ENCODE results near the gene CHRNA4.

CHRNA4 gene

GRCh38 chr20:63376283-63377250 lies 15.4 kb upstream of the CHRNA4 start:
- DNase-seq, result no peak

- no peak for DNase-seq
Measured at GRCh38 chr20:63375438-63375837, 14.3 kb upstream of the CHRNA4 start.

GRCh38 chr20:63374504-63374903 lies 13.4 kb upstream of the CHRNA4 start:
- DNase-seq, result no peak

GRCh38 chr20:63373996-63374395 lies 12.8 kb upstream of the CHRNA4 start:
- no peak for DNase-seq

- no peak for DNase-seq
Measured at GRCh38 chr20:63372971-63373885, 12.1 kb upstream of the CHRNA4 start.

- no peak for DNase-seq
Measured at GRCh38 chr20:63371291-63371865, 10.2 kb upstream of the CHRNA4 start.

- DNase-seq, result no peak
Measured at GRCh38 chr20:63370618-63371187, 9.6 kb upstream of the CHRNA4 start.

- DNase-seq, result no peak
Measured at GRCh38 chr20:63369724-63370617, 8.8 kb upstream of the CHRNA4 start.

- no peak for DNase-seq
Measured at GRCh38 chr20:63369024-63369530, 7.9 kb upstream of the CHRNA4 start.

GRCh38 chr20:63368151-63368550 lies 7.0 kb upstream of the CHRNA4 start:
- DNase-seq, result no peak

GRCh38 chr20:63367446-63368055 lies 6.4 kb upstream of the CHRNA4 start:
- DNase-seq, result no peak

GRCh38 chr20:63366390-63367365 lies 5.5 kb upstream of the CHRNA4 start:
- DNase-seq, result no peak

GRCh38 chr20:63365601-63366389 lies 4.6 kb upstream of the CHRNA4 start:
- DNase-seq, result no peak

- DNase-seq, result no peak
Measured at GRCh38 chr20:63364801-63365585, 3.8 kb upstream of the CHRNA4 start.

- no peak for DNase-seq
Measured at GRCh38 chr20:63363981-63364561, 2.9 kb upstream of the CHRNA4 start.

GRCh38 chr20:63363013-63363957 lies 2.1 kb upstream of the CHRNA4 start:
- no peak for DNase-seq
